Measurements from ENCODE around the gene CMTM7.

DNA sequence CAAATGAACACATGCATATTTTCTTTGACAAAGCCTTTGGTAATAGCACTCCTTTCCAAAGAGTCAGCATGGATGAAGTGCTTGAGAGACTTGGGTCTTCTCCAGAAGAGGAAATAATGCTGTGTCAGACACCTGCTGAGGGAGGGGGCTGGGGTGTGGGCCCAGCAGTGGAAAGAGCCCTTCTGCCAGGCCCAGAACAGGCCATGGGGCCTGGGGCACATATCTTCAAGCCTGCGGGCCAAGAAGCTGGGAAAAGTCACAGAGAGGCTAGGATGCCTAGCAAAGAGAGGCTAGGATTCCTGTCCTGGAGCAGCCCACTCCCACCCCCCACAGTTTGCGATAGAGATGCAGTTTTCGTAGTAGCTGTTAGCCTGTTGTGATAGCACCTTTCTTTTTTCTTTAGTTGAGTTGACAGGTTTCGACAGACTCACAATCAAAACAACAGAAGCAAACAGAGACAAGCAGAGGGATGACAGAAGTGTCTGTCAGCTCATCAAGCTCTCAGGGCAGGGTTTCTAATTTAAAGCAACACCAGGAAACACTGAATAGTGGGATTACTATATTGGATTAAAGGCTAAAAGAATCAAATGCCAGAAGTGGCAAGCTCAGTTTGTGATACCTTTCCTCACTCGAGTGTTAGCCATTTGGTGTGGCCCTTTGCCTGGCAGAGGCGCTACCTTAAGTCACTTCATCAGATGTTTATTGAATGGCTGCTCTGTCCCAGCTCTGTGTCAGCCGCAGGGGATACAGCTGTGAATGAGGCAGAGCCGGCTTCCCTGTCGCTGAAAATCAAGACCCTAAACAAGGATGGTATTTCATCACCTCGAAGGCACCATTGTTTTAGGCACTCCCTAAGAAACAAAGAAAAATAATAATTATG lies 19.0 kb downstream of the CMTM7 start:
- TF ChIP-seq ZNF274 (IDR thresholded peaks at IDR 0.05; ENCODE audit: low read depth, low read length) (no peak), YY1 (IDR thresholded peaks at IDR 0.05; ENCODE audit: insufficient read depth, insufficient read length) (no peak), SUZ12 (IDR thresholded peaks at IDR 0.05; ENCODE audit: extremely low read depth, insufficient read depth, insufficient read length) (no peak)
